Panc1 (cell line): ENCODE data around the gene NLRP8. TPM values are rescaled to one million over a fixed set of nuclear protein-coding genes. Genes with fewer than 3 reads are reported as not detected.

Experiments used
- ATAC-seq: fragments of 200-7000 bp; cut with Tn5 transposase; 2 replicates; pipeline ENCODE4 v1.9.1; 2020; ENCODE audit warnings: mild to moderate bottlenecking, moderate library complexity
- BruUV-seq: library from RNA; stranded (reverse); fragments of 400-500 nt; replicated peaks from 2 replicates; lab custom pipeline; 2021; lab: Mats Ljungman, UMichigan
- CTCF ChIA-PET: fragments of 300-600 bp; sonication (Branson Sonifier 250); formaldehyde crosslinking; loops from one replicate; lab custom pipeline; 2022; ENCODE audit warnings: antibody characterized with exemption; lab: Charles Lee
- POLR2A ChIA-PET: fragments of 300-600 bp; sonication (Branson Sonifier 250); formaldehyde crosslinking; loops from one replicate; lab custom pipeline; 2022; ENCODE audit warnings: antibody characterized with exemption; lab: Charles Lee
- DNase-seq: peaks from one replicate; pipeline ENCODE4 v3.0.0-alpha.2; 2010; ENCODE audit warnings: low read depth, low spot score
- H3K27ac ChIP-seq: 2 replicates; pipeline ENCODE4 v1.5.1; 2011; ENCODE audit warnings: mild to moderate bottlenecking, low read length, inconsistent platforms
- H3K27me3 ChIP-seq: fragments of 200-500 bp; sonication (Bioruptor generic); 2 replicates; pipeline ENCODE4 v1.6.0; 2014; ENCODE audit warnings: low read length, inconsistent platforms; ENCODE audit not compliant: control insufficient read depth, insufficient read depth
- H3K36me3 ChIP-seq: fragments of 200-500 bp; sonication (Bioruptor generic); 2 replicates; pipeline ENCODE4 v1.5.1; 2014; ENCODE audit warnings: inconsistent platforms, mild to moderate bottlenecking, low read length, moderate library complexity; ENCODE audit not compliant: control insufficient read depth, insufficient read depth
- H3K4me1 ChIP-seq: 2 replicates; pipeline ENCODE4 v1.5.1; 2011; ENCODE audit warnings: inconsistent platforms, mild to moderate bottlenecking, low read length, moderate library complexity; ENCODE audit not compliant: control insufficient read depth, insufficient read depth
- H3K4me3 ChIP-seq, 2 experiments: 2 replicates each; pipeline ENCODE4 v1.5.1; 2011 to 2012; ENCODE audit warnings: low read depth in 2 of 2, low read length in 2 of 2, mild to moderate bottlenecking in 2 of 2, inconsistent platforms in 1 of 2, moderate library complexity in 1 of 2
- H3K9me3 ChIP-seq: fragments of 200-500 bp; sonication (Bioruptor generic); 2 replicates; pipeline ENCODE4 v1.5.1; 2014; ENCODE audit warnings: low read depth, mild to moderate bottlenecking, inconsistent platforms, low read length, moderate library complexity; ENCODE audit not compliant: control insufficient read depth, insufficient read depth
- POLR2AphosphoS5 ChIP-seq: IDR thresholded peaks from 2 replicates; pipeline ENCODE4 v1.6.1; 2012; ENCODE audit warnings: mild to moderate bottlenecking, low read depth, low read length, moderate library complexity
- SIN3A ChIP-seq: IDR thresholded peaks from 2 replicates; pipeline ENCODE4 v1.6.1; 2012; ENCODE audit warnings: low read depth, mild to moderate bottlenecking, low read length, moderate library complexity, borderline replicate concordance; ENCODE audit not compliant: insufficient read depth
- TCF7L2 ChIP-seq: IDR thresholded peaks from 2 replicates; pipeline ENCODE4 v1.6.1; 2011; ENCODE audit warnings: mild to moderate bottlenecking, low read depth, low read length, inconsistent platforms
- in situ Hi-C: cut with HindIII; loops from 2 replicates; pipeline ENCODE4 v1.10.0; 2016; ENCODE audit warnings: low sequenced_read_pairs, low pct_unique_long_range_greater_than_20kb
- intact Hi-C: fragments of 100-400 bp; cut with micrococcal nuclease; formaldehyde crosslinking; loops from one replicate; pipeline ENCODE4 v1.10.0; 2022; ENCODE audit not compliant: unreplicated experiment
- total RNA-seq: library from RNA; stranded (reverse); gene quantifications from one replicate; pipeline ENCODE4 v1.2.1, GENCODE V29; 2021; ENCODE audit not compliant: unreplicated experiment
- TF ChIP-seq, protein P1 (sequence below): fragments of 450-650 bp; IDR thresholded peaks from 2 replicates; pipeline ENCODE4 v1.5.1; 2017; ENCODE audit warnings: mild to moderate bottlenecking
- TF ChIP-seq, protein P2 (sequence below), 2 experiments: IDR thresholded peaks; 2 replicates each; pipeline ENCODE4 v1.6.1; 2011 to 2012; ENCODE audit warnings: low read depth in 2 of 2, control low read depth in 1 of 2, low read length in 1 of 2, mild to moderate bottlenecking in 1 of 2, moderate library complexity in 1 of 2; ENCODE audit not compliant: insufficient read depth in 1 of 2

Gene NLRP8
- total RNA-seq, 1 experiment from 2014 or later, result not detected

DNA sequence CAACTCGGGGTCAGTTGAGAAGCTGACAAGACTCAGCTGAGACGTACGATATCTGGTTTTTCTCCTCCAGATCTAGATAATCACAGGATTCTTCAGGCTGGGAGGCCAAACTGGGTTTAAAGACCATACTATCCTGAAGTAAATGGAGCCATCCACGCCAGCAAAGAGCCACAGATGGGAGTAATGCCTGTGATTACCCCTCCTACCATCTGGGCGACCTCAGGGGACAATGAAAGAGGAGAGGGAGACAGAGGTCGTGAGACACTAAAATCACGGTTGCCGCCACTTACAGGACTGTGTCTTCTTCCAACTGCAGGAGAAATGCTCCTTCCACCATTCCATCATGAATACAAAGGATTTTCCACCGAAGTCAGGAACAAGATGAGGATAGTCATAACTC lies 12.4 kb upstream of the NLRP8 start:
- no peak for DNase-seq
- in situ Hi-C loops, result no loop called here
- CTCF ChIA-PET, result no interaction called here

DNA sequence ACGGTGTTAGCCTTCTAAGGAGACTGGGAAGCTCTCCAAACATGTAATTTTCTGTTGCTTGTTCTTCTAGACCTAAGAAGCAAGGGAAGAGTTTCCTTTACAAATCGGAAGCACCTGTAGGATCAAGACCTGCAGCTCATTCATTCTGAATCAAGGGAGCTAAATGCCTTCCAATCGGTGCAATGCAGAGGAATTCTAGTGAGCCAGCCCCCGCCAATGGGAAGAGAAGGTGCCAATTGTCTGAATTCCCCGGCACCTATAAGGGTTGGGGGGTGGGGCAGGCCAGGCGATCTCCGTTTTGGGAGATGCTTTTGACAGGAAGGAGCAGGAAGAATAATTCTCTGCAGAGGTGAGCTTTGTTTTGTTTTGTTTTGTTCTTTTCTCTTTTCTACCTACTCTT lies 8.4 kb upstream of the NLRP8 start:
- in situ Hi-C loops (no loop called here), intact Hi-C loops (no loop called here)
- Histone ChIP-seq H3K9me3 (no peaks in the 10 kb centered on the region), H3K27me3 (0 out of 2 replicates have a peak, but pooled peaks cover 5% of the 10 kb centered on the region), H3K27ac (no peak overlapping the region), H3K4me3 (no peak overlapping the region), H3K36me3 (no peaks in the 10 kb centered on the region), H3K4me1 (no peaks in the 10 kb centered on the region; the same call in 1 of the 2 replicates)
- POLR2A ChIA-PET, result no interaction called here
- no TSS peak for BruUV-seq
- CTCF ChIA-PET, result no interaction called here
- no peak for ATAC-seq
- no peak for DNase-seq
- TF ChIP-seq SIN3A (no peak), TCF7L2 (no peak), POLR2AphosphoS5 (no peak)
- TF ChIP-seq, protein P1, sequence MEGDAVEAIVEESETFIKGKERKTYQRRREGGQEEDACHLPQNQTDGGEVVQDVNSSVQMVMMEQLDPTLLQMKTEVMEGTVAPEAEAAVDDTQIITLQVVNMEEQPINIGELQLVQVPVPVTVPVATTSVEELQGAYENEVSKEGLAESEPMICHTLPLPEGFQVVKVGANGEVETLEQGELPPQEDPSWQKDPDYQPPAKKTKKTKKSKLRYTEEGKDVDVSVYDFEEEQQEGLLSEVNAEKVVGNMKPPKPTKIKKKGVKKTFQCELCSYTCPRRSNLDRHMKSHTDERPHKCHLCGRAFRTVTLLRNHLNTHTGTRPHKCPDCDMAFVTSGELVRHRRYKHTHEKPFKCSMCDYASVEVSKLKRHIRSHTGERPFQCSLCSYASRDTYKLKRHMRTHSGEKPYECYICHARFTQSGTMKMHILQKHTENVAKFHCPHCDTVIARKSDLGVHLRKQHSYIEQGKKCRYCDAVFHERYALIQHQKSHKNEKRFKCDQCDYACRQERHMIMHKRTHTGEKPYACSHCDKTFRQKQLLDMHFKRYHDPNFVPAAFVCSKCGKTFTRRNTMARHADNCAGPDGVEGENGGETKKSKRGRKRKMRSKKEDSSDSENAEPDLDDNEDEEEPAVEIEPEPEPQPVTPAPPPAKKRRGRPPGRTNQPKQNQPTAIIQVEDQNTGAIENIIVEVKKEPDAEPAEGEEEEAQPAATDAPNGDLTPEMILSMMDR, result no peak

More for the DNA sequence above, 12.4 kb upstream of the NLRP8 start:
- H3K36me3 ChIP-seq, result no peaks in the 10 kb centered on the region
- BruUV-seq, result no TSS peak
- no peaks in the 10 kb centered on the region for H3K9me3 ChIP-seq
- POLR2A ChIA-PET, result no interaction called here
- H3K4me1 ChIP-seq, result no peaks in the 10 kb centered on the region; the same call in 1 of the 2 replicates
- ATAC-seq, result no peak
- H3K27me3 ChIP-seq, result peaks cover 9% of the 10 kb centered on the region; the same call in 1 of the 2 replicates
- H3K27ac ChIP-seq, result no peak overlapping the region
- TF ChIP-seq POLR2AphosphoS5, result no peak
- TF ChIP-seq, protein P2, sequence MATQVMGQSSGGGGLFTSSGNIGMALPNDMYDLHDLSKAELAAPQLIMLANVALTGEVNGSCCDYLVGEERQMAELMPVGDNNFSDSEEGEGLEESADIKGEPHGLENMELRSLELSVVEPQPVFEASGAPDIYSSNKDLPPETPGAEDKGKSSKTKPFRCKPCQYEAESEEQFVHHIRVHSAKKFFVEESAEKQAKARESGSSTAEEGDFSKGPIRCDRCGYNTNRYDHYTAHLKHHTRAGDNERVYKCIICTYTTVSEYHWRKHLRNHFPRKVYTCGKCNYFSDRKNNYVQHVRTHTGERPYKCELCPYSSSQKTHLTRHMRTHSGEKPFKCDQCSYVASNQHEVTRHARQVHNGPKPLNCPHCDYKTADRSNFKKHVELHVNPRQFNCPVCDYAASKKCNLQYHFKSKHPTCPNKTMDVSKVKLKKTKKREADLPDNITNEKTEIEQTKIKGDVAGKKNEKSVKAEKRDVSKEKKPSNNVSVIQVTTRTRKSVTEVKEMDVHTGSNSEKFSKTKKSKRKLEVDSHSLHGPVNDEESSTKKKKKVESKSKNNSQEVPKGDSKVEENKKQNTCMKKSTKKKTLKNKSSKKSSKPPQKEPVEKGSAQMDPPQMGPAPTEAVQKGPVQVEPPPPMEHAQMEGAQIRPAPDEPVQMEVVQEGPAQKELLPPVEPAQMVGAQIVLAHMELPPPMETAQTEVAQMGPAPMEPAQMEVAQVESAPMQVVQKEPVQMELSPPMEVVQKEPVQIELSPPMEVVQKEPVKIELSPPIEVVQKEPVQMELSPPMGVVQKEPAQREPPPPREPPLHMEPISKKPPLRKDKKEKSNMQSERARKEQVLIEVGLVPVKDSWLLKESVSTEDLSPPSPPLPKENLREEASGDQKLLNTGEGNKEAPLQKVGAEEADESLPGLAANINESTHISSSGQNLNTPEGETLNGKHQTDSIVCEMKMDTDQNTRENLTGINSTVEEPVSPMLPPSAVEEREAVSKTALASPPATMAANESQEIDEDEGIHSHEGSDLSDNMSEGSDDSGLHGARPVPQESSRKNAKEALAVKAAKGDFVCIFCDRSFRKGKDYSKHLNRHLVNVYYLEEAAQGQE (IDR thresholded peaks at IDR 0.05; ENCODE audit: insufficient read depth in 1 of 2, low read depth in 2 of 2, low read length in 1 of 2), result no peak
- no peak for TF ChIP-seq TCF7L2
- TF ChIP-seq, protein P1, result no peak
- no peak for TF ChIP-seq SIN3A
- no peak overlapping the region for H3K4me3 ChIP-seq
- intact Hi-C loops, result no loop called here
